HG03135 (cell line): ENCODE results near the gene GRXCR2.
"Not testable (repeated sequence)": the region's sequence is repeated elsewhere in the genome, so short reads cannot be mapped to it uniquely, and the experiment has no call there.

Experiments
- ATAC-seq: cut with Tn5 transposase; IDR thresholded peaks from one replicate; pipeline ENCODE4 v1.9.1; 2021; ENCODE audit warnings: mild to moderate bottlenecking, moderate library complexity; ENCODE audit not compliant: unreplicated experiment

GRXCR2 gene

GRCh38 chr5:145840458-145841132 lies 32.2 kb downstream of the GRXCR2 start:
- no peak for ATAC-seq

DNA sequence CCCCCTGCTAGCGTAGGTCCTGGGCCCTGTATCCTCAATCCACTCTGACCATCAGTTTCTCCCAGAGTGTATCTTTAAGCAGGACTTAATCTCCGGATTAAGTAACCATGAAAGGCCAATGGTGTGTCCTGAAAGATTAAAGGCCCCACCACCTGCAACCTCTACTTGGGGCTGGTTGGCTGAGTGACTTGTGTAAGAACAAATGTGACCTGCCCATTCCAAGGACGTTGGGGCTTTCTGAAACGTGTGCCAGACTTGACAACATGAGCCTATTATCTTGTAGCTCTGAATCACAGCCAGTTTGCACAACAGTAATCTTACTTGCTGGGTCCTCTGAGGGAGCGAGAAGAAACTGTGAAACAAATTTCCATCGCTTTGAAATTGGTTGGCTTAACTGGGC lies 34.5 kb downstream of the GRXCR2 start:
- ATAC-seq, result no peak

DNA sequence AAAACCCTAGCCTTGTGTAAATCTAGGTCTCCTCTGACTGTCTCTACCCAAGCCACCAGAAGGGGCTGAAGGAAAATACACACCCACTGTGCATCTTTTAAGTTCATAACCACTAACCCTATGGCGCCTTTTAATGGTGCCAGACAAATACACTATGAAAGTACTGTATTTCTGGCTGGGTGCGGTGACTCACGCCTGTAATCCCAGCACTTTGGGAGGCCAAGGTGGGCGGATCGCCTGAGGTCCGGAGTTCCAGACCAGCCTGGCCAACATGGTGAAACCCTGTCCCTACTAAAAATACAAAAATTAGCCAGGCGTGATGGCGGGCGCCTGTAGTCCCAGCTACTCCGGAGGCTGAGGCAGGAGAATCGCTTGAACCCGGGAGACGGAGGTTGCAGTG lies 36.6 kb downstream of the GRXCR2 start:
- ATAC-seq, result not testable (repeated sequence)

DNA sequence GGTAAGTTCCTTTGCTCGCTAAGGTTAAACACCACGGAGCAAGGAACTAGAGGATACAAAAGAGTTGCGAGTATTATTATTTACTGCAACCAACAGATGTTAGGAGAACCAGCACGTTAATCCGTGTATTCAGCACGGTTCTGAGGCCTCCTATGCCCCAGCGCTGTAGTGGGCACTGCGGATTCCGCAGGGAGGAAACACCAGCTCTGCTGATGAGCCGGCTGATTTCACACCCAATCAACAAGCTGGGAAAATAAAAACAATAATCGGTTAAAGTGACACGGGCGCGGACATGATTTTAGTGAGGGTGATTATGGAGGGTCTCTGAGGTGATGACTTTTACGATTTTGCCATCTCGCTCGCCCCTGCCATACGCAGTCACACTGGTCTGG lies 37.0 kb downstream of the GRXCR2 start:
- ATAC-seq, result no peak

- peak; percentile 71 for ATAC-seq
Observed at GRCh38 chr5:145834917-145835847, 37.6 kb downstream of the GRXCR2 start, which contains the start of gene PRELID2. TSS of gene PRELID2 (minus strand) at chr5:145835342. CDS start at chr5:145835251, 91 bp downstream.

- ATAC-seq, result no peak
Observed at GRCh38 chr5:145834554-145834916, 38.3 kb downstream of the GRXCR2 start.

- ATAC-seq, result no peak
Observed at GRCh38 chr5:145833631-145834200, 39.1 kb downstream of the GRXCR2 start.

GRCh38 chr5:145830594-145830993 lies 42.2 kb downstream of the GRXCR2 start:
- no peak for ATAC-seq

- no peak for ATAC-seq
Observed at GRCh38 chr5:145829708-145830361, 43.0 kb downstream of the GRXCR2 start.

DNA sequence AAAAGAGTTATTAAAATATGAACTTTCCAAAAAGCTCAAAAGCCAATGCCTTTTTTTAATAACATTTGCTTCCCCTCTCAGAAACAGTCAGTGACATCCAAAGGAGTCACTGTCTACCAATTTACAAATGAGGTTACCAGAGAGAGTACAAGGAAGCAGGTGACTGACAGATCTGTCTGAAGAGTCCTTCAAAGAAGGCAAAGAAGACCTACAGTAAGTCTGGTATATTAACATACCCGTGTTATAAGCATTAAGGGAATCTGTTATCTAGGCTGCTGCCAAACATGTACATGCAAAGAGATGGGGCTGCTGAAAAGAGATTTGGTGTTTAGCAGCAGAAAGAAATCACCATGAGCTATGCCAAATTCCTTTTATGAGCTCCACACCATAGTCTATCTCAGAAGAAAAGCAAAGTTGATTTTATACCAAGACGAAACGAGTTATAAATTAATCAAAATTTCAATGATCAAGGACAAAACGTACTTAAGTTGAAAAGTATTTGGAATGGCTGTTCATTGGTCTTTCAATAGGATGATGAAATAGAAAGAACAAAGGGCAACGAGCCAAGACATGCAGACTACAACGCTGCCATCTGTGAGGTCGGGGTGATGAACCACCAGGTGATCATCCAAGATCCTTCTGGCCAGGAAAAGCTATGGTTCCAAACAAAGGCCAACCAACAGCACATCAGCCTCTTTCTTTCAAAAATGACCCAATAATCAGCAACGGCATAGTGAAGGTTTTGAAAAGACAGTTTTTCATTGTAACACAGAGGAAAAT lies 45.7 kb downstream of the GRXCR2 start:
- ATAC-seq, result no peak

DNA sequence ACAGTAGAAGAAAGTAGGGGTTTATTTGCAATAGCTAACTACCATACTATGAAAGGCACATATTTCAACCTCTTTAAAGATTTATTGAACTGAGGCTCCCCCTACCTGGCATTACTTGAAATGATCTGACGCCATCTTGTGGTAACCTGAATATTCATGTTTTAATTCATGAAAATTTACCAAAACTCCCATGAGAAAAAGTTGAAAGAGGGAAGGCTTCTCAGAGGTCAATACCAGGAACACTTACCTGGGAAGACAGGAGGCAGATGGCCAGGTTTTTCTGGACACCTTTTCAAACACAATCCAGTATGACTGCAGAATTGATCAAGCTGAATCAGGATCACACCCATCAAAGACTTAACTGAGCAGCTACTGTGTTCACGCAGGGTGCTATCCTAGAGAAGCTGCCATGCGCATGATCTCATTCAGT lies 47.0 kb downstream of the GRXCR2 start:
- peak; percentile 64 for ATAC-seq

- no peak for ATAC-seq
Observed at GRCh38 chr5:145824040-145824439, 48.8 kb downstream of the GRXCR2 start.

- ATAC-seq, result no peak
Observed at GRCh38 chr5:145818604-145819003, 54.2 kb downstream of the GRXCR2 start.

GRCh38 chr5:145812877-145813276 lies 59.9 kb downstream of the GRXCR2 start:
- ATAC-seq, result no peak

GRCh38 chr5:145811834-145812625 lies 60.8 kb downstream of the GRXCR2 start:
- ATAC-seq, result no peak
